Left lung (tissue), 10 donors: ENCODE measurements around the gene GATAD2A. TPM values are rescaled to one million over a fixed set of nuclear protein-coding genes. Genes with fewer than 3 reads are reported as not detected.

Experiments
- ATAC-seq: fragments of 200-7000 bp; cut with Tn5 transposase; one replicate; pipeline ENCODE4 v1.9.1; 2020; ENCODE audit warnings: moderate library complexity
- DNase-seq, 4 donors: peaks; one replicate each; pipeline ENCODE4 v3.0.0-alpha.2; 2013 to 2020
- H3K27ac ChIP-seq, 2 donors: fragments of 200-600 bp; sonication (generic) in 1 of 2; one replicate each; pipeline versions ENCODE4 v1.5.0 to v1.8.0; 2020 to 2021
- H3K27me3 ChIP-seq, 2 donors: fragments of 200-600 bp; sonication (generic) in 1 of 2; one replicate each; pipeline versions ENCODE4 v1.5.0 to v1.8.0; 2020 to 2021
- H3K36me3 ChIP-seq, 2 donors: fragments of 200-600 bp; sonication (generic) in 1 of 2; one replicate each; pipeline versions ENCODE4 v1.5.0 to v1.8.0; 2020 to 2021
- H3K4me1 ChIP-seq, 2 donors: fragments of 200-600 bp; one replicate each; pipeline ENCODE4 v1.8.0; 2021
- H3K4me3 ChIP-seq, 2 donors: fragments of 200-600 bp; sonication (generic) in 1 of 2; one replicate each; pipeline versions ENCODE4 v1.5.0 to v1.8.0; 2020 to 2021; ENCODE audit warnings: mild to moderate bottlenecking in 1 of 2
- H3K9me3 ChIP-seq, 2 donors: fragments of 200-600 bp; sonication (generic) in 1 of 2; one replicate each; pipeline versions ENCODE4 v1.5.0 to v1.8.0; 2020 to 2021
- intact Hi-C, 2 donors: fragments of 100-400 bp; cut with DNase I; formaldehyde crosslinking; loops; one replicate each; pipeline versions ENCODE4 v1.11.2 to v1.14.2; 2022
- polyA plus RNA-seq, 6 donors: library from polyadenylated mRNA; unstranded; fragments of 120-200 nt; gene quantifications; one replicate each; pipeline ENCODE4 v1.2.1, GENCODE V29; 2013; ENCODE audit not compliant: insufficient read length in 6 of 6
- total RNA-seq, 2 donors: library from RNA; stranded (reverse); fragmentation: NEBNext Ultra II Directional; extraction: Animal tissue kit (Norgen Biotek cat#: 25700); gene quantifications; one replicate each; pipeline ENCODE4 v1.2.1, GENCODE V29; 2021
- TF ChIP-seq, protein P1 (sequence below), 2 donors: fragments of 200-600 bp; sonication (generic) in 1 of 2; IDR thresholded peaks; one replicate each; pipeline versions ENCODE4 v1.5.0 to v1.8.0; 2021; ENCODE audit warnings: antibody characterized with exemption in 2 of 2
- donor health status: DM: no; HTN: yes; CAD: no.
- donor health status: DM: no; HTN: no; CAD: no.

GATAD2A gene
- total and polyA plus RNA-seq, 8 donors = 39.3 to 97.3 (median 49.0) TPM

DNA sequence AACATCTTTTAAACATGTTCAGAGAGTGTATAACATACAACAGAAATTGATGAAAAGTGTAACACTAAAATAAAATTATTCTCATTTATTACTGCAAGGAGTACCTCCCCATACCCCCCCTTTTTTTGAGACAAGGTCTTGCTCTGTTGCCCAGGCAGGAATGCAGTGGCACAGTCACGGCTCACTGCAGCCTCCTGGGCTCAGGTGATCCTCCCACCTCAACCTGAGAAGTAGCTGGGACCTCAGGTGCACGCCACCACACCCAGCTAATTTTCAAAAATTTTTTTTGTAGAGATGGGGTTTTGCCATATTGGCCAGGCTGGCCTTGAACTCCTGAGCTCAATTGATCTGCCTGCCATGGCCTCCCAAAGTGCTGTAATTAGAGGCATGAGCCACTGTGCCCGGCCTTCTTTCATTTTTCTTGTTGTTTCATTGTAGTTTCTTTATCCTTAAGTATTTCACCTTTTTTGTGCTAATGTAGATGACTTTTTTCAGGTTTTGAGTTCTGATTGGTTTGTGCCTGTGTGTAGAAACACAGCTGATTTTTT, 28.3 kb downstream of the GATAD2A start:
- ATAC-seq (no peak), DNase-seq (no peak)
- no peak overlapping the region for H3K27ac ChIP-seq
- H3K36me3 ChIP-seq = peaks cover 0 to 10% of the 10 kb centered on the region in 2 donors
- no peak overlapping the region for H3K4me3 ChIP-seq
- no peaks in the 10 kb centered on the region for H3K27me3 ChIP-seq
- TF ChIP-seq, protein P1, sequence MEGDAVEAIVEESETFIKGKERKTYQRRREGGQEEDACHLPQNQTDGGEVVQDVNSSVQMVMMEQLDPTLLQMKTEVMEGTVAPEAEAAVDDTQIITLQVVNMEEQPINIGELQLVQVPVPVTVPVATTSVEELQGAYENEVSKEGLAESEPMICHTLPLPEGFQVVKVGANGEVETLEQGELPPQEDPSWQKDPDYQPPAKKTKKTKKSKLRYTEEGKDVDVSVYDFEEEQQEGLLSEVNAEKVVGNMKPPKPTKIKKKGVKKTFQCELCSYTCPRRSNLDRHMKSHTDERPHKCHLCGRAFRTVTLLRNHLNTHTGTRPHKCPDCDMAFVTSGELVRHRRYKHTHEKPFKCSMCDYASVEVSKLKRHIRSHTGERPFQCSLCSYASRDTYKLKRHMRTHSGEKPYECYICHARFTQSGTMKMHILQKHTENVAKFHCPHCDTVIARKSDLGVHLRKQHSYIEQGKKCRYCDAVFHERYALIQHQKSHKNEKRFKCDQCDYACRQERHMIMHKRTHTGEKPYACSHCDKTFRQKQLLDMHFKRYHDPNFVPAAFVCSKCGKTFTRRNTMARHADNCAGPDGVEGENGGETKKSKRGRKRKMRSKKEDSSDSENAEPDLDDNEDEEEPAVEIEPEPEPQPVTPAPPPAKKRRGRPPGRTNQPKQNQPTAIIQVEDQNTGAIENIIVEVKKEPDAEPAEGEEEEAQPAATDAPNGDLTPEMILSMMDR (IDR thresholded peaks at IDR 0.05) = no peak
- H3K4me1 ChIP-seq = peaks cover 0 to 37% of the 10 kb centered on the region in 2 donors
- intact Hi-C loops = no loop called here
- no peaks in the 10 kb centered on the region for H3K9me3 ChIP-seq

DNA sequence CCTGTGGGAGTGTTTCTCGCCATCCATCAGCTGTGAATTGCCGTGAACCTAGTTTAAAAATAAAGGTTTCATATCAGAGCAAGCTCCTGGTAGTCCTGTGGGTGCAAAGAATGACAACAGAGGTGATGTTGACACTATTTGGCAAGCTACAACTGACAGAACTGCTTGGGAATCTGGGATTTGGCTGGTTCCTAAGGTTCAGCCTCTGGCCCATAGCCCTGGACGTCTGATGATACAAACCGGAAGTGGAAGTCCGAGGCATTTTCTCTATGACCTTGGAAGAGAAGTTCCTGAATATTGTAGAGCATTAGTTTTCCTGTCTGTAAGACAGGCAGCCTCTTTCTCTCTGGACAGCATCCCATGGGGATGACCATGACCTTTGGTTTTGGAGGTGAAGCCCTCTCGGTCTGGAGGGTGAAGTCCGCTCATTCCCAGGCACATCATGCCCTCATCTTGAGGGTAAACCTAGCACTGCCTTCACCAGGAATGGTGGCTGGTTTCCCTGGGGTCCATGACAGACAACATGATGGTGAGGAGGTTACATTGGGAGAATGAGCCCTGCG, 29.1 kb downstream of the GATAD2A start:
- Histone ChIP-seq H3K9me3 (no peaks in the 10 kb centered on the region), H3K27me3 (no peaks in the 10 kb centered on the region), H3K4me3 (no peak overlapping the region), H3K4me1 (peaks cover 0 to 39% of the 10 kb centered on the region in 2 donors), H3K27ac (no peak overlapping the region), H3K36me3 (peaks cover 0 to 10% of the 10 kb centered on the region in 2 donors)
- TF ChIP-seq, protein P1 (IDR thresholded peaks at IDR 0.05) = no peak
- intact Hi-C loops = no loop called here
- ATAC-seq (no peak), DNase-seq (peak in 1 of 4 donors; percentile 27)

DNA sequence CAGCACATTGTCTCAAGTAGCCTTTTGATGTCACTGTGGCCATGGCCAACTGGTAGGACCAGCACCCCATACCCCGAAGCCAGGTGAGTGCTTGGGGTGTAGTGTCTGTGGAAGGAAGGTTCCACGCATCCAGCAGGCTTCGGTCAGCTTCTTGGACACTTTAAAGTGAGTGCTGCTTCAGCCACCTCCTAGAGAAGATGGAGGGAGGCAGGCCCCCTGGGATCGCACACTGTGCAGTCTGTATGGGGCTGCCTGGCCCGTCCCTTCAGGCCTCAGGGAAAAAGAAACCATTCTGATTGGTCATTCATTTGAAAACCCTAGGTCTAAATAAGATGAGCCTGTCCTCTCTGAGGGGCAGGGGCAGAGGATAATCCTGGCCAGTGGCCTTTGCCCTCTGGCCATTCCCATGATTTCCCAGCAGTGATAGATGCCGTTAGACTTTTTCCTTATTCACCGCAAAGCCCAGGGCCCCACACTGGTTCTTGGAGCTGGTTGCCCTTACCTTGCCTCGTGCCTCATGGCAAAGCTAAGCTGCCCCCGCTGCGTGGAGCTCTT, 30.7 kb downstream of the GATAD2A start:
- Histone ChIP-seq H3K9me3 (no peaks in the 10 kb centered on the region), H3K27ac (no peak overlapping the region), H3K36me3 (peaks cover 0 to 10% of the 10 kb centered on the region in 2 donors), H3K4me1 (peaks cover 0 to 34% of the 10 kb centered on the region in 2 donors), H3K4me3 (no peak overlapping the region), H3K27me3 (no peaks in the 10 kb centered on the region)
- no peak for ATAC-seq
- DNase-seq = no peak
- TF ChIP-seq, protein P1 (IDR thresholded peaks at IDR 0.05) = no peak
- intact Hi-C loops = no loop called here

DNA sequence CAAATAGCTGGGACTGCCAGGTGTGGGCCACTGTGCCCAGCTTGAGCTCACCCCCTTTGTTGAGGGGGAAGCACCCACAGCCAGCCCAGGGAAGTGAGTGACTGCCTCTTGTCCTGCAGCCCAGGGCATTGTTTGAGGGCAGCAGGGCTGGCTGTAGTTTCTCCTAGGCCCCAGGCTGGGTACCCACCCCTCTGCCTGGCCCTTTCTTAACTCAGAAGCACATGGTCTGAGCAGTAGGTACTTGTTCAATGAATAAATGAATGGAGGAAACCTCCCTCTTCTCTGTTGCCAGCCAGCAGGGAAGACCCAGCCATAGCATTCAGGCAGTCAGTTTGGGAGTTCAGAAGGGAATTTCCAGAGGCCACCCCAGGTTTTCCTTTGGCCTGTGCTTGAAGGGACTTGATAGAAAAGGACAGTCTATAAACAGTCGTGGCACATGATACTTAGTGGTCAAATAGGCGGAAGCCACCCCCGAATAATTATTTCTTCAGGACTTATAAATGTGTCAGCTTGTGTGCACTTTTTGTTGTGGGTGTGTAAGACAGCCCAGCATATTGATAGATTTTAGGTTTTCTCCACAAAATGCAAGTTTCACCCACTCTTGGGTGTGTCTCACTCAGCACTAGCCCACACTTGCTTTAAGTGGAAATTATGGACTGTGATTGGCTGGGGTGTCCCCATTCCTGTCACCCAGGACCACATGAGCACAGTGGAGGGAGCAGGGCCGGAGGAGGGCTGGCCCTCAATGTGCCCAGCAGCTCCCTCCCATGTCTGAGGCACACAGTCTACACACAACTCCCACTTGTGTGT, 33.1 kb downstream of the GATAD2A start:
- ATAC-seq = no peak
- no peaks in the 10 kb centered on the region for H3K9me3 ChIP-seq
- intact Hi-C loops = no loop called here

More for the DNA sequence above, 33.1 kb downstream of the GATAD2A start:
- Histone ChIP-seq H3K36me3 (peaks cover 0 to 10% of the 10 kb centered on the region in 2 donors), H3K27ac (no peak overlapping the region), H3K4me3 (no peak overlapping the region), H3K27me3 (no peaks in the 10 kb centered on the region), H3K4me1 (peaks cover 0 to 36% of the 10 kb centered on the region in 2 donors)
- TF ChIP-seq, protein P1 (IDR thresholded peaks at IDR 0.05) = no peak
- no peak for DNase-seq
